Ovary (tissue), 3 donors: Measurements from ENCODE around the gene MEGF8.

ENCODE experiments used
- CTCF ChIP-seq, 3 donors: fragments of 450-650 bp in 2 of 3; fragments of 200-600 bp in 1 of 3; IDR thresholded peaks; one replicate each; pipeline versions ENCODE4 v1.5.1 to v1.8.0; 2016 to 2022; ENCODE audit warnings: antibody characterized with exemption in 3 of 3, mild to moderate bottlenecking in 1 of 3
- POLR2A ChIP-seq: fragments of 450-650 bp; IDR thresholded peaks from one replicate; pipeline ENCODE4 v1.6.1; 2017; ENCODE audit warnings: antibody characterized with exemption, mild to moderate bottlenecking, moderate library complexity
- donor health status: DM: no; HTN: no; CAD: no.

DNA sequence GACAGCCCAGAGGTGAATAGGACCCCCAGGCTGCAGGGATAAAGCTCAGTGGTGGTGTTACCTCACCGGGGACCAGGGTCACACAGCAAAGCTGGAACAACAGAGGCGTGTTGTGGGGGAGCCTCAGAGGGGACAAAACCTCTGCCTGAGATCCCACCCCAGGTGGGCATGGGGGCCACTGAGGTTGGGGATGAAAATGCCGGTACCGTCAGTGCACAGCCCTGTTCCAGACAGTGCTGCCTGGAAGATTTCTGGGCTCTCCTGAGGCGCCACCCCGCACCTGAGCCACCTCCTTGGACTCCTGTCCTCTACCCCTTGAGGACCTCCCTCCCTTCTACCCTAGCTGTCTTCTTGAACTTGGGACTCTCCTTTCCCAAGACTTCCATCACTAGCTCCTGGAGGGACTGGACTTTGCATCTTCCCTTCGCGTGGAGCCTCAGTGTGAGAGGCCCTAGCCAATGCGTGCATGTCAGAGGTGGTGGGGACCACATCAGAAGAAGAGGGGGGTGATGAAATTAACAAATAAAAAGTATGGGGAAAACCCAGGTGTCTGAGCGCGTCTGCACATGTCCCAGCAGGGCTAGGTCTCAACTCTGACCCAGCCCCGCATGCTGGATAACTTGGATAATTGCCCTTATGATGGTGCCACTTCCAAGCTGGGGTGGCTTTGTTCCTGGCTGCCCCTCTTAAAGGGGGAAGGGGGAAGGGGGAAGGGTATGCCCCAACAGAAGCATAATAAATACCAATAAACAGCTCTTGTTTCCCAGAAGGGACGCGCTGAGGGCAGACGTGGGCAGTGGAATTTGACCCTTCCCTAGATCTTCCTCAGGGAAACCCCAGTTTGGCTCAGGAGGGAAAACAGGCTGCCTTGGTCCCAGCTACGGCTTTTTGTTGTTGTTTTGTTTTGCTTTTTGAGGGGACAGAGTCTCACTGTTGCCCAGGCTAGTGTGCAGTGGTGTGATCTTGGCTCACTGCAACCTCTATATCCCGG, 53.1 kb downstream of the MEGF8 start:
- TF ChIP-seq CTCF (IDR thresholded peaks at IDR 0.05) (no peak), POLR2A (no peak)
